K562 treated with DMSO at 1 percent for 4 hours (cell line): Measurements from ENCODE around the gene NHLRC1. TPM values are rescaled to one million over a fixed set of nuclear protein-coding genes. Genes with fewer than 3 reads are reported as not detected.

ENCODE experiments used
- total RNA-seq: library from RNA; unstranded; fragments of 300-600 nt; gene quantifications from 2 replicates; pipeline ENCODE4 v1.2.3, GENCODE V29; 2022; ENCODE audit not compliant: insufficient read depth

The NHLRC1 gene
- total RNA-seq, result not detected in 2 replicates

DNA sequence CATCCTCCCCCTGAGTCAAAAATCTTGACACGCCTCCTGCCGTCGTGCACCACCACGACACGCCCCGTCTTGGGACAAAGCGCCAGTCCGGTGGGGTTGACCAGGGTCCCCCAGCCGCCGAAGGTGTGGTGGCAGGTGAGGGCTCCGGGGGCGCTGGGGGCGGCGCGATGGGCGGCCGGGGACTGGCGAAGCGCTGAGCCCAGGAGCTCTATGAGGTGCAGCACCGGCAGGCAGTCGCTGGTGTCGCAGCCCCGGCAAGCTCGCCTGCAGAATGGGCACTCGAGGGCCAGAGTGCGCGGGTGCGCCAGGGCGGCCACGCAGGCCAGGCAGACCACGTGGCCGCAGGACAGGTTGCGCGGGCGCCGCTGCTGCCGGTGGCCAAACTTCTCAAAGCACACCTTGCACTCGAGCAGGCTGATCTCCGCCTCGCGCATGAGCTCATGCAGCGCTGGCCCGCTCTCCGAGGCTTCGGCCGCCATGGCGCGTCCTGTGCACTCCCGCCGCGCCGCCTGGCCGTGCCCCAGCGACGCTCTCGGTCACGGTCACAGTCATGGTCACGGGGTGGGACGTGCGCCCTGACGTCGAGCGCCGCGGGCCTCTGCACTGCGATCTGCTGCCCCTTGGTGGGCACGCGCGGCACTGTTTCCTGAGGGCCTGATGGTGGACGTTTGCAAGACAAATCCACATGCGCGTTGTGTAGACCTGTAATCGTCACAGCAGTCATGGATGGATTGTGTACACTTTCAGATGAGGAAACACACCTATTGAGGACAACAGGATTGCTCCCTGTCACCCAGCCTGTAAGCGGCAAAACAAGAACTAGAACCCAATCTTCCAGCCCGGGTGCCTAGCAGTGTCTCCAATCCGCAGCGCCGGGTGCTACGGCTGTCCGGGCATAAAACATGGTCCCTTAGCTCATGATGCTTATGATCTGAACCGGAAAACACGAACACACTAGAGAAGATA lies at the start of gene NHLRC1:
Gene NHLRC1, minus strand, starts transcription at position 550 of the 966 bp plus-strand sequence. Its CDS starts 71 bp downstream, at position 479.

DNA sequence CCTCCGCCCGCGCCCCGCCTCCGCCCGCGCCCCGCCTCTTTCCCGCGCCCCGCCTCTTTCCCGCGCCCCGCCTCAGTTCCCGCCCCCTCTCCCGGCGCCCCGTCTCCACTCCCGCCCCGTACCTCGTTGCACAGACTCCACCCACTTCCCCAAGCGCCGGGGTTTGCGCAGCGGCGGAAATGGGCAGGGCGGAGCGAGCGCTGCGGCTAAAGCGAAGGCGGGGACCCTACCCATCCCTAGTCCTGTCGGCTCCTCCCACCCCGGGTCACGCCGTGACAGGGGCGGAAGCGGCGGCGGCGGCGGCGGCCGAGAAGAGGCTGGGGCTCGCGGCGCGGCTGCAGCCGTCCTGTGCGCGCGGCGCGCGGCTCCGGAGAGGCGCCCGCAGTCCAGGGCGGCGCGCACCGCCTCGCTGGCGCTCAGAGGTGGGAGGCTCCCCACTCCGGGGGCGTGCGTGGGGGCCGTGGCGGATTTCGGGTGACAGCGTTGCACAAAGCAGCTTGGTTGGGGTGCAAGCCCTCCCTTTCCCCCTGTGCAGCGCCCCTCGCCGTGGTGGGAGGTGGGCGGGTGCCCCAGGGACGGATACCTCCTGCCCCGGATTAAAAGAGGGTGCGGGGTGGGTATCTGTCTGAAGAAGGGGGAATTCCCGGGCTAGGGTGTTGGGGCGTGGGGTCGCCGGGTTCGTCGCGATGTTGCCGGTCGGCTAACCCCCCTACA lies 32.8 kb upstream of the NHLRC1 start, which contains the start of gene KDM1B:
Gene KDM1B, plus strand, starts transcription at position 273 of the 714 bp plus-strand sequence. CDS start 4,474 bp downstream, outside the sequence.

DNA sequence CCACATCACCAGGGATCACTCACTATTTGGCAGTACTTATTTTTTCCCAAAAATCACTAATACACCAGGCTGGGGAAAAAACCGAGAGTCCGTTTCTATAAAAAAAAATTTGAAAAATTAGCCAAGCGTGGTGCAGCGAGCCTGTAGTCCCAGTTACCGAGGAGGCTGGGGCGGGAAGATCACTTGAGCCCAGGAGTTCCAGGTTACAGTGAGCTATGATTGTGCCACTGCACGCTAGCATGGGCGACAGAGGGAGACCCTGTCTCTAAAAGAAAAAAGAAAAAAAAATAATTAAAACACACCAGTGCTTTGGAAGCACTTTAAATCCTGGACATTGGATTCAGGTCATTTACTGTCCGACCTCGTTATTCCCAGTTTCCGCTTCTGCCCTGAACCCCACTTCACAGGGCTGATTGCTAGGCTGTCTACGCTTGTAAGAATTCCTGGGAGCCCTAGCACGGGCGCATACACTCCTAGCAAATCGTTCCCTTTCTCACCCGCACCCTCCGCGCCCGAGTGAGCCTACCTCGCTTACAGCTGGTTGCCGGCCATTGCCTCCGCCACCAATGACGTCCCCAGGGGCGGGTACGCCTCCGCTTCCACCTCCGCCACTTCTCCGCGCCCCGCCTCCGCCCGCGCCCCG lies 32.2 kb upstream of the NHLRC1 start, which contains the start of gene TPMT:
Gene TPMT, minus strand, starts transcription at position 571 of the 643 bp plus-strand sequence. CDS start 5,950 bp downstream, outside the sequence.

Other genes starting within 250 kb of the NHLRC1 start
- gene KIF13A, start 135.0 kb downstream of the NHLRC1 start, total RNA-seq, result 20.2 and 29.1 TPM in 2 replicates
- gene TPMT, start 32.4 kb upstream of the NHLRC1 start, total RNA-seq, result 17.7 and 21.4 TPM in 2 replicates
- 28.2 and 28.3 TPM in 2 replicates for gene KDM1B, start 32.7 kb upstream of the NHLRC1 start, total RNA-seq
- gene DEK, start 141.9 kb upstream of the NHLRC1 start, total RNA-seq, result 84.9 and 99.5 TPM in 2 replicates